T-helper 1 cell treated with Interleukin-12 subunit alpha and Interleukin-12 subunit beta and Interleukin-4 antibody, amounts not matched to agents 30 μg/mL and 1 μg/mL, for 36 hours (primary cell): ENCODE results near the gene ZNF608.

Experiments used
- H3K27ac Mint-ChIP-seq: one replicate; pipeline ENCODE4 v1.8.0; 2021; ENCODE audit warnings: mild to moderate bottlenecking, mixed read lengths
- H3K27me3 Mint-ChIP-seq: one replicate; pipeline ENCODE4 v1.8.0; 2021; ENCODE audit warnings: low read depth, mixed read lengths
- H3K36me3 Mint-ChIP-seq: one replicate; pipeline ENCODE4 v1.8.0; 2021; ENCODE audit warnings: low read depth, mixed read lengths
- H3K4me1 Mint-ChIP-seq: one replicate; pipeline ENCODE4 v1.8.0; 2021; ENCODE audit warnings: low read depth, mixed read lengths
- H3K4me3 Mint-ChIP-seq: one replicate; pipeline ENCODE4 v1.8.0; 2021; ENCODE audit warnings: mild to moderate bottlenecking, moderate library complexity, mixed read lengths
- H3K9me3 Mint-ChIP-seq: one replicate; pipeline ENCODE4 v1.8.0; 2021; ENCODE audit warnings: mixed read lengths

Gene ZNF608

DNA sequence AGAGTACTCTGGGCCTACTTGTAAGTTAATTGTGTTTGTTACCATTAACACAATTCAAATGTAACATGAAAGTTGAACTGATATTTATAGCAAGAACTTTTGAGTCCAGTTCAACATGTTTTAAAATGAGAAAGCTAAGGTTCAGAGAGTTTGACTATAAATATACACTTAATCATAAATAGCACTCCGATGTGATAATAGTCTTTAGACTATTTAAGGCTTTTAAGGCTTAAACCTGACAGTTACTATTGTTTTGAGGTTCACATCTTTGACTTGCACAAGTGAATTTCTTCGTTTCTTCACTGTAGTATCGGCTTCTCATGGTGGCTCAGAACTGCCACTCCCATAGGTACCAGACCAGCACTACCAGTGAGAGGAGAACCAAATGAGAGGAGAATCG, 42.4 kb downstream of the ZNF608 start:
- Mint-ChIP-seq H3K4me3 (no peak overlapping the region), H3K36me3 (no peaks in the 10 kb centered on the region), H3K4me1 (no peaks in the 10 kb centered on the region), H3K9me3 (no peaks in the 10 kb centered on the region), H3K27ac (no peak overlapping the region), H3K27me3 (no peaks in the 10 kb centered on the region)

DNA sequence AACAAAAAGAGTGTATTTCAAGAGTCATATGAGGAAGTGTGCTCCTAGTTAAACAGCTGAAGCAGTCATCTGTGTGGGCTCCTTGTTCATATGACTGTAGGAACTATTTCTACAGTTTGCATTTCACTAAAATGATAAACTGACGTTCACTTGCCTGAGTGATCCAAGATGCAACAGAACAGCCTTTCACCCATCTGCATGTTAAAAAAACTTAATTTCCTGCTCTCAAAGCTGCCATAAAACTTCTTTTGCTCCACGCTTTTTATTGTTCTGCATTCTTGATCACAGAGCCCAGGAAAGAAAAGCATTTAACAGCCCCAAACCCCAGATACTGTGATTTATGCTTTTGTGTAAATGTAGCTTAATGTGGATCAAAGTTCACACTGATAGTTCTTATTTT, 43.9 kb downstream of the ZNF608 start:
- Mint-ChIP-seq H3K9me3 (no peaks in the 10 kb centered on the region), H3K4me1 (no peaks in the 10 kb centered on the region), H3K27ac (no peak overlapping the region), H3K4me3 (no peak overlapping the region), H3K36me3 (no peaks in the 10 kb centered on the region), H3K27me3 (no peaks in the 10 kb centered on the region)

DNA sequence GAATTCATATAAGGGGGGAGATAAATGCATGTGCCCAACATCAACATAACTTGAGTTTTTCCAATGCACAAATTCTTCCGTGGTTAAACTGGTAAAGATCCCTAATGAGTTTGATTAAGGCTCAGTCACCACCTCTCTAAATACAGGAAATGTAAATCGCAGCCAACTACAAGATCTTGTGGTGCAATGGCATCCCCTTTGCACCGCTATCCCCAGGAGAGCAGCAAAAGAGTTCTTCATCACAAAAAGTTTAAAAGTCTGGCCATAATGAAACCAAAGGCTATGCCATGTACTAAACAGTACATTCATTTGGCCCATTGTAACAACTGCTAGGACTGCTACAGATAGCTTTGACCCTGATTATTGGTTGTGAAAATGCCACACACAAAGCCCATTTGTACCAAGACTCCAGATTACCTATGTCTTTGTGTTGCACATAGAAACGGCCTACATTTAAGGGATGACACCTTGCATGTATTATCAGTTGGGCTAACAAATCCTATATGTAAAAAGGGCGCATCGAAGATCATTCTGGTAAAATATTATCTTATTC, 44.5 kb downstream of the ZNF608 start:
- H3K36me3 Mint-ChIP-seq = no peaks in the 10 kb centered on the region
- H3K9me3 Mint-ChIP-seq = no peaks in the 10 kb centered on the region
- no peaks in the 10 kb centered on the region for H3K4me1 Mint-ChIP-seq
- H3K27me3 Mint-ChIP-seq = no peaks in the 10 kb centered on the region
- no peak overlapping the region for H3K4me3 Mint-ChIP-seq
- H3K27ac Mint-ChIP-seq = no peak overlapping the region

DNA sequence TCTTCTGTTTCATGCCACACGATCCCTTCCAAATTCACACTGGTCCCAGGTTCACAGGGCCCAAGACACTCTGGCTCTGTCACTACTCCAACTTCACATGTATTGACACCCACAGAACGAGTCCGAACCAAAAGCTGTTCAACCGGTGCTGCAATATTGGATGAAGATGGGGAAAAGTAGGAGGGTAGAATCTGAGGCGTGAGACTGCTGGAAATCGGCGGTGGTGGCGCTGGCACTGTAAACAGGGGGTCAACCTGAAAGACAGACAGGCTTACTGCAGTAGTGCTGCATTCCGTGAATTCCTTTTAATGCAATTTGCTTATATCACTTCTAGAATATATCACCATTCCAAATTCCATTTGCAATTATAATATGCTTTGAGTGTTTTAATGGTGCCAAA, 45.4 kb downstream of the ZNF608 start:
- H3K27me3 Mint-ChIP-seq = no peaks in the 10 kb centered on the region
- H3K4me3 Mint-ChIP-seq = no peak overlapping the region
- H3K9me3 Mint-ChIP-seq = no peaks in the 10 kb centered on the region
- H3K27ac Mint-ChIP-seq = no peak overlapping the region
- H3K4me1 Mint-ChIP-seq = no peaks in the 10 kb centered on the region
- H3K36me3 Mint-ChIP-seq = no peaks in the 10 kb centered on the region

DNA sequence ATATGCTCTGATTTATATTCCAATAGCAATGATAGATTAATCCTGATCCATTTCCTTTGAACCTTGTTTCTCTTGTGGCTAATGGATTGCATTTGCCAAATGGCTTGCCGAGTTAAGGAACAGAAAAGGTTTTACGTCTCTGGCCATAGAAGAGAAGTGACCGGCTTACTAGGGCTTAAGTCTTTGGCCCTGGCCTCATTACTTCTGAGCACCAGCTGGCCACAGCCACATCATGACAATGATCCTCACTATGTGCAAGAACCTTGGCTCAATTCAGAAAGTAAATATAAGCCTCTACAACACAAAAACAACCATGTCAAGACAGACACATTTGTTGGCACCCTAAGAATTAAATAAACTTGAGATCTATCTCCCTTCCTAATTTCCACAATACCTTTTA, 46.1 kb downstream of the ZNF608 start:
- H3K9me3 Mint-ChIP-seq = no peaks in the 10 kb centered on the region

DNA sequence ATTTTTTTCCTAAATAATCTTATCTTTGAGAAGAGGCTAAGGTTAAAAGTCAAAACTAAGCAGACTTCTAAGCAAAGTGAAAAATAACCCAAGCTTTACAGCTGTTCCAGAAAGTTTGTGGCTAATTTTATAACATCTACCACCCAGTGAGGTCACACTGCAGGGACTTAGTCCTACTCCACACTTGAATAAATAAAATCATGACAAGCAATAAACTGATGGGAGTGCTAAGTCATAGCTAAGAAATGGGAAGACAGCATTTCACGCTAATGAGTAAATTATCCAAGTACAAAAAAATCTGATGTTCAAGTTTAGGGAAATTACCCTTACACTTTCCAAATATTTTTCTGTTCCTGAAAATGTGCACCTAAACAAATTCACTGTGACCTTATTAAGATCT, 47.7 kb downstream of the ZNF608 start:
- Mint-ChIP-seq H3K27me3 (no peaks in the 10 kb centered on the region), H3K4me3 (no peak overlapping the region), H3K36me3 (no peaks in the 10 kb centered on the region), H3K4me1 (no peaks in the 10 kb centered on the region), H3K9me3 (no peaks in the 10 kb centered on the region), H3K27ac (no peak overlapping the region)

More for the DNA sequence above, 46.1 kb downstream of the ZNF608 start:
- Mint-ChIP-seq H3K4me3 (no peak overlapping the region), H3K4me1 (no peaks in the 10 kb centered on the region), H3K27ac (no peak overlapping the region), H3K36me3 (no peaks in the 10 kb centered on the region), H3K27me3 (no peaks in the 10 kb centered on the region)

DNA sequence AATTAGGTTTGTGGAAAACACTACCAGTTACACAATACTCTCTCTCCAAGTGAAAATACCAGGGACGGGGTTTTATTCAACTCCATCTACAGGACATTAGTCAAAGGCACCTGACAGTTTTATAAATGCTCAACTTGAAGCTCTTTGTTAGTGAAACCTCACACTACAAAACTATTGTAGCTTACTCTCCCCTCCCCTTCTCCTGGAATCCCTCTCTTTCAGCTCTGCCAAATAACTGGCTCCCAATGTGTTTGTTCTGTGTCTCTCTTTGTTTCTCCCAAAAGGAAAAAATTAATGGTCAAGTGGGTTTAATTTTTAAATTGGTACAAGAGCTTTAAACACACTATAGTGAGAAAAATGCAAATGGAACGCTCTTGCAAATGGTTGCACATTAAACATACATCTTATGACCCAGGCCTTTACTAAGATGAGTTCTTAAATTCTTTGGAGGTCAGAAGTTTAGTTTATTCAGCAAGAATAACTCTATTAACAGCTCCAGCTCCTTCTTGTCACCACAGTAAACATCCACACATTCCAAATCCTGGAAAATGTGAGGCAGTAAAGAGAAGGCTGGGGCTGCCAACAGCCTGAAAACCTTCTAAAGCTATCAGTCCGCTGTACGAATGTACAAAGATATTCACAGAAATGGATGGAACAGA, 48.4 kb downstream of the ZNF608 start:
- no peaks in the 10 kb centered on the region for H3K36me3 Mint-ChIP-seq
- no peaks in the 10 kb centered on the region for H3K4me1 Mint-ChIP-seq
- H3K27ac Mint-ChIP-seq = no peak overlapping the region
- H3K4me3 Mint-ChIP-seq = no peak overlapping the region
- H3K27me3 Mint-ChIP-seq = no peaks in the 10 kb centered on the region
- no peaks in the 10 kb centered on the region for H3K9me3 Mint-ChIP-seq

DNA sequence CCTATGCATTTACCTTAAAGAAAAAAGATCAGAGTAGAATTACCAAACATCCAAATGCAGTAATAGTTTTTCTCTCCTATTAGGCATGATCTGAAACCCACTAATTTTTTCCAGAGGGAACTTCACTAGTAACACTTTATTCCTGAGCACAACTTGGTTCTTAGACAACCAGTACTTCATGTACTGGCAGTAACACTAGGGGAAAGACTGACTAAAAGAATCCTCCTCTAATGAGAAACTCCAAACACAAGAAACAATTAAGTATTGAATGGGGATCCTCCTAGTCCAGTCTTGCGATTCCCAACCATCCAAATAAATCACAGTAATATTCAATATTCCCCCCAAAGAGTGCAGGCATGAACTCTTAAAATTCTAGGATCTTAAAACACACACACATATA, 48.9 kb downstream of the ZNF608 start:
- Mint-ChIP-seq H3K4me1 (no peaks in the 10 kb centered on the region), H3K36me3 (no peaks in the 10 kb centered on the region), H3K27ac (no peak overlapping the region), H3K4me3 (no peak overlapping the region), H3K9me3 (no peaks in the 10 kb centered on the region), H3K27me3 (no peaks in the 10 kb centered on the region)

DNA sequence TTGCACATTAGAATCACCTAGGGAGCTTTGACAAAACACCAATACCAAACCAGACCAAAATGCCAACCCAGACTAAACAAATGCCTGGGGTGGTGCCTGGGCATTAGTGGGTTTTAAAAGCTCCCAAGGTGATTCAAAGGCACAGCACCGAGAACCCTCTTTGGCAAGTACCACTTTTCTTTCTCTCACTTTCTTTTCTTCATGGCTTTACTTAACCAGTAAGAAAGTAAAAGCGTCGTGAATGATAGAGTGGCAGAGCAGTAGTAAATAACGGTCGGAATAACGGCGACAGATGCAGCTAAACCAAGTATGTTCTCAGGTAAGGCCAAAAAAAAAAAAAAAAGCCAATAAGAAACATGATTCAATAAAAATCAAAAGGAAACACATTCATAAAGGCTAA, 49.5 kb downstream of the ZNF608 start:
- Mint-ChIP-seq H3K9me3 (no peaks in the 10 kb centered on the region), H3K27me3 (no peaks in the 10 kb centered on the region), H3K27ac (no peak overlapping the region), H3K36me3 (no peaks in the 10 kb centered on the region), H3K4me3 (no peak overlapping the region), H3K4me1 (no peaks in the 10 kb centered on the region)
